IMR-90 (cell line): Measurements from ENCODE around the gene IFNL3. TPM values are rescaled to one million over a fixed set of nuclear protein-coding genes. Genes with fewer than 3 reads are reported as not detected.

Experiments
- ATAC-seq: fragments of 200-7000 bp; cut with Tn5 transposase; 2 replicates; pipeline ENCODE4 v1.9.1; 2020; ENCODE audit warnings: low read depth, mild to moderate bottlenecking, moderate library complexity
- BruUV-seq: library from RNA; stranded (reverse); fragments of 400-500 nt; replicated peaks from 2 replicates; lab custom pipeline; 2021; lab: Mats Ljungman, UMichigan
- CTCF ChIA-PET: fragments of 300-600 bp; formaldehyde crosslinking; extraction: SDS; loops from one replicate; lab custom pipeline; 2021; ENCODE audit warnings: antibody characterized with exemption; lab: Yijun Ruan, JAX
- POLR2A ChIA-PET: fragments of 300-600 bp; sonication (Branson Sonifier 250); formaldehyde crosslinking; loops from one replicate; lab custom pipeline; 2022; ENCODE audit warnings: antibody characterized with exemption; ENCODE audit not compliant: unreplicated experiment; lab: Charles Lee
- DNase-seq: peaks from one replicate; pipeline ENCODE4 v3.0.0; 2013
- H2AFZ ChIP-seq: replicated peaks from 2 replicates; pipeline ENCODE3; 2013; ENCODE audit warnings: low read length, mild to moderate bottlenecking; ENCODE audit not compliant: poor library complexity
- H2AK5ac ChIP-seq: 2 replicates; pipeline ENCODE4 v1.6.1; 2013; ENCODE audit warnings: low read depth, low read length, inconsistent platforms
- H2AK9ac ChIP-seq: replicated peaks from 2 replicates; pipeline ENCODE3; 2013; ENCODE audit warnings: mild to moderate bottlenecking, low read depth, low read length, moderate library complexity; ENCODE audit not compliant: poor library complexity
- H2BK120ac ChIP-seq: 2 replicates; pipeline ENCODE4 v1.6.1; 2013; ENCODE audit warnings: low read depth, low read length, inconsistent platforms
- H2BK15ac ChIP-seq: 3 replicates; pipeline ENCODE4 v1.6.1; 2013; ENCODE audit warnings: low read depth, low read length, inconsistent platforms
- H2BK20ac ChIP-seq: 2 replicates; pipeline ENCODE4 v1.6.1; 2013; ENCODE audit warnings: low read depth, mild to moderate bottlenecking, inconsistent platforms, low read length, moderate library complexity
- H2BK5ac ChIP-seq: 2 replicates; pipeline ENCODE4 v1.6.1; 2013; ENCODE audit warnings: mild to moderate bottlenecking, low read depth, low read length, inconsistent platforms; ENCODE audit not compliant: poor library complexity, severe bottlenecking
- H3K14ac ChIP-seq: replicated peaks from 2 replicates; pipeline ENCODE4 v1.6.1; 2013; ENCODE audit warnings: low read depth, low read length, inconsistent platforms
- H3K18ac ChIP-seq: 2 replicates; pipeline ENCODE4 v1.6.1; 2013; ENCODE audit warnings: low read depth, low read length, control low read depth
- H3K23ac ChIP-seq: 2 replicates; pipeline ENCODE4 v1.6.1; 2013; ENCODE audit warnings: low read depth, low read length, inconsistent platforms
- H3K27ac ChIP-seq: 2 replicates; pipeline ENCODE4 v1.5.1; 2013; ENCODE audit warnings: mild to moderate bottlenecking, control low read depth, low read length; ENCODE audit not compliant: insufficient read depth
- H3K27me3 ChIP-seq: 2 replicates; pipeline ENCODE4 v1.6.1; 2013; ENCODE audit warnings: low read length; ENCODE audit not compliant: control insufficient read depth, insufficient read depth
- H3K36me3 ChIP-seq: 2 replicates; pipeline ENCODE4 v1.6.1; 2013; ENCODE audit warnings: low read length, mixed read lengths; ENCODE audit not compliant: control insufficient read depth, insufficient read depth
- H3K4ac ChIP-seq: 2 replicates; pipeline ENCODE4 v1.6.1; 2013; ENCODE audit warnings: low read depth, low read length, inconsistent platforms
- H3K4me1 ChIP-seq: 2 replicates; pipeline ENCODE4 v1.6.1; 2013; ENCODE audit warnings: low read length, mixed read lengths; ENCODE audit not compliant: control insufficient read depth, insufficient read depth
- H3K4me2 ChIP-seq: 2 replicates; pipeline ENCODE4 v1.6.1; 2013; ENCODE audit warnings: low read depth, mild to moderate bottlenecking, control low read depth, low read length, moderate library complexity
- H3K4me3 ChIP-seq: 2 replicates; pipeline ENCODE4 v1.5.1; 2013; ENCODE audit warnings: low read depth, mild to moderate bottlenecking, control low read depth, low read length, moderate library complexity; ENCODE audit not compliant: insufficient read depth
- H3K56ac ChIP-seq: 2 replicates; pipeline ENCODE4 v1.6.1; 2013; ENCODE audit warnings: low read length, inconsistent platforms; ENCODE audit not compliant: insufficient read depth; ENCODE audit errors: extremely low read depth
- H3K79me1 ChIP-seq, 2 experiments: 2 replicates each; pipeline ENCODE4 v1.6.1; 2013; ENCODE audit warnings: low read length in 2 of 2, inconsistent platforms in 1 of 2, low read depth in 1 of 2
- H3K9ac ChIP-seq: 2 replicates; pipeline ENCODE4 v1.6.1; 2013; ENCODE audit warnings: low read depth, low read length, control low read depth
- H3K9me1 ChIP-seq: 2 replicates; pipeline ENCODE4 v1.6.1; 2013; ENCODE audit warnings: low read length, inconsistent platforms; ENCODE audit not compliant: insufficient read depth
- H3K9me3 ChIP-seq: 2 replicates; pipeline ENCODE4 v1.6.1; 2013; ENCODE audit warnings: low read length; ENCODE audit not compliant: control insufficient read depth, insufficient read depth
- H4K20me1 ChIP-seq: 2 replicates; pipeline ENCODE4 v1.6.1; 2013; ENCODE audit warnings: low read length, inconsistent platforms; ENCODE audit not compliant: insufficient read depth
- H4K5ac ChIP-seq: 2 replicates; pipeline ENCODE4 v1.6.1; 2013; ENCODE audit warnings: mild to moderate bottlenecking, low read depth, low read length, control low read depth
- H4K8ac ChIP-seq, 2 experiments: 2 replicates each; pipeline ENCODE4 v1.6.1; 2013; ENCODE audit warnings: low read depth in 2 of 2, low read length in 2 of 2, control low read depth in 1 of 2, inconsistent platforms in 1 of 2
- H4K91ac ChIP-seq: 2 replicates; pipeline ENCODE4 v1.6.1; 2013; ENCODE audit warnings: low read depth, low read length, inconsistent platforms; ENCODE audit not compliant: insufficient read depth
- CEBPB ChIP-seq: IDR thresholded peaks from 2 replicates; pipeline ENCODE4 v1.6.1; 2012; ENCODE audit warnings: low read depth, low read length, improper control_type of control experiment
- CHD1 ChIP-seq: IDR thresholded peaks from 2 replicates; pipeline ENCODE4 v1.6.1; 2012; ENCODE audit warnings: low read depth, low read length, improper control_type of control experiment
- FOS ChIP-seq: fragments of 150-350 bp; IDR thresholded peaks from 2 replicates; pipeline ENCODE4 v1.6.1; 2016; ENCODE audit warnings: low read depth, low read length
- MAFK ChIP-seq: IDR thresholded peaks from 2 replicates; pipeline ENCODE4 v1.6.1; 2012; ENCODE audit warnings: low read depth, low read length, improper control_type of control experiment
- MAZ ChIP-seq: IDR thresholded peaks from 2 replicates; pipeline ENCODE4 v1.6.1; 2012; ENCODE audit warnings: low read depth, mild to moderate bottlenecking, low read length, improper control_type of control experiment, moderate library complexity, borderline replicate concordance
- MXI1 ChIP-seq: IDR thresholded peaks from 2 replicates; pipeline ENCODE4 v1.6.1; 2012; ENCODE audit warnings: low read depth, mild to moderate bottlenecking, low read length, moderate library complexity, borderline replicate concordance
- NFE2L2 ChIP-seq: fragments of 150-350 bp; IDR thresholded peaks from 2 replicates; pipeline ENCODE4 v1.6.1; 2016; ENCODE audit warnings: low read depth, mild to moderate bottlenecking, low read length
- RAD21 ChIP-seq: IDR thresholded peaks from 2 replicates; pipeline ENCODE4 v1.6.1; 2012; ENCODE audit warnings: low read length, improper control_type of control experiment
- RCOR1 ChIP-seq: IDR thresholded peaks from 2 replicates; pipeline ENCODE4 v1.6.1; 2012; ENCODE audit warnings: mild to moderate bottlenecking, low read length, improper control_type of control experiment; ENCODE audit not compliant: insufficient replicate concordance
- SMC3 ChIP-seq: fragments of 150-350 bp; IDR thresholded peaks from 2 replicates; pipeline ENCODE4 v1.6.1; 2016; ENCODE audit warnings: low read depth, mild to moderate bottlenecking, antibody characterized with exemption, low read length, moderate library complexity
- WGBS, 2 experiments: methylation state at CpG; one replicate each; pipeline versions ENCODE4 v1.1.5 to v1.1.7; 2013; ENCODE audit warnings: missing lambda C conversion rate in 2 of 2; ENCODE audit not compliant: insufficient read length in 1 of 2; ENCODE audit errors: extremely low coverage in 2 of 2; 5-methylcytosine and 5-hydroxymethylcytosine counted together
- dilution Hi-C: fragments of 300-500 bp; cut with HindIII; formaldehyde crosslinking; loops from one replicate; pipeline ENCODE4 v1.14.3; 2018; ENCODE audit warnings: low sequenced_read_pairs; ENCODE audit not compliant: unreplicated experiment
- in situ Hi-C: fragments of 300-500 bp; cut with MboI; formaldehyde crosslinking; loops from 3 replicates; pipeline ENCODE4 v1.14.3; 2019; ENCODE audit warnings: low sequenced_read_pairs, inconsistent platforms, mixed read lengths
- intact Hi-C: fragments of 100-400 bp; cut with micrococcal nuclease; formaldehyde crosslinking; loops from 2 replicates; pipeline ENCODE4 v1.10.0; 2022
- polyA plus RNA-seq, 3 experiments: library from polyadenylated mRNA; depleted of rRNA; stranded (reverse); fragments of >200 nt; gene quantifications; 2 replicates each; pipeline ENCODE4 v1.2.3, GENCODE V29; 2012; ENCODE audit warnings: low replicate concordance in 1 of 3
- total RNA-seq: library from RNA; depleted of rRNA; stranded (reverse); fragments of >200 nt; gene quantifications from 2 replicates; pipeline ENCODE4 v1.2.3, GENCODE V29; 2012
- TF ChIP-seq, protein P1 (sequence below): conservative IDR thresholded peaks from 2 replicates; pipeline ENCODE4 v1.5.1; 2012; ENCODE audit warnings: mild to moderate bottlenecking, low read depth, low read length, improper control_type of control experiment
- TF ChIP-seq, protein P2 (sequence below): fragments of 150-350 bp; IDR thresholded peaks from 2 replicates; pipeline ENCODE4 v1.6.1; 2016; ENCODE audit warnings: low read depth, mild to moderate bottlenecking, low read length, moderate library complexity, borderline replicate concordance

The IFNL3 gene
- total and polyA plus RNA-seq, 2 of the 4 experiments (the other 2 are of a cell fraction): not detected

DNA sequence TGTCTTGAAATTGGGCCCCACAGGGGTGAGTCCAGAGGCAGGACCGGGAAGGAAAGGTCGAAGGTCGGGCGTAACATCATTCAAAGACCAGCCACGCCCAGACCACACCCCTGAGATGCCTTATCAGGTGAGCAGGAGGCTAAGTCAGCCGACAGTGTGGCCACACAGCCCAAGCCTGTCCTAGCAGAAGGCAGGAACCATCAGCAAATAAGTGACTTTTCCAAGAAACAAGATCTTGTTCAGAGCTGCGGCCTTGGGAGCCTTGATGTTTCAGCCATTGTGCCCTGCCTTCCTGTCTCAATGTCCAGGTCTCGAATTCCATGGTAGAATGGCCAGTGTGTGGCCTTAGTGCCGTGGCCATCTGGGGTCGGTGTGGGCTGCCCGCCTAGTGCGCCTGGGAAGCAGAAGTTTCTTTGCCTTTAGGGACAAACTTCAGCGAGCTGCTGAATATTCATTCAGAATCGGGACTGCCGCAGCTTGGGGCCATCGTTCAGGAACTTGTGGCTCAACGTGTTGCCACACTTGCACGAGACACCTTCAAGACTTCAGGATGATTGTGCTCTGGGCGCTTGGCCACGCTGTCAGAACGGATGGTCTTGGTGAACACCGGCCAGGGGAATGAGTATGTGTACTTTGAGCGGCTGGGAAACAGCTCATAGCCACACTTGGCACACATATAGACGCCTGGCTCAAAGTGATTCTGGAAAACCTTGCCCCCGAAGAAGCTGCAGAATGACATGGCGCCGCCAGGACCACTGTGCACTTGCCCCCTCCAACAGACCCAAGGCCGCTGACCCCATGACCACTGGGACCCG is 9.9 kb upstream of the IFNL3 start:
- ATAC-seq: no peak
- dilution Hi-C loops (no loop called here), intact Hi-C loops (no loop called here), in situ Hi-C loops (no loop called here)
- Histone ChIP-seq H3K4me2 (no peak overlapping the region), H4K20me1 (no peaks in the 10 kb centered on the region), H3K9me1 (no peaks in the 10 kb centered on the region), H3K4ac (no peak overlapping the region), H3K36me3 (no peaks in the 10 kb centered on the region), H2AK5ac (no peak overlapping the region), H3K18ac (no peak overlapping the region), H3K9ac (no peak overlapping the region), H4K8ac (no peak overlapping the region), H2BK15ac (no peak overlapping the region), H3K27me3 (peaks cover 36% of the 10 kb centered on the region), H4K91ac (no peak overlapping the region), H3K23ac (no peak overlapping the region), H4K5ac (no peak overlapping the region), H2BK120ac (no peak overlapping the region), H3K79me1 (no peaks in the 10 kb centered on the region), H3K27ac (no peak overlapping the region), H3K56ac (no peak overlapping the region), H3K9me3 (no peaks in the 10 kb centered on the region), H3K14ac (no peak overlapping the region), H2BK20ac (no peak overlapping the region), H2AFZ (peak overlapping the region; percentile 51), H2AK9ac (no peak overlapping the region), H3K4me3 (no peak overlapping the region), H2BK5ac (no peak overlapping the region), H3K4me1 (no peaks in the 10 kb centered on the region)
- ChIA-PET POLR2A (no interaction called here), CTCF (no interaction called here)
- WGBS, 2 experiments: 76% methylated on average over 20 of the region's 29 CpGs; no CpG with 5 or more reads in 1 of the 2 experiments
- TF ChIP-seq MAFK (no peak), MXI1 (no peak), CHD1 (no peak), FOS (no peak), NFE2L2 (no peak), SMC3 (no peak), RCOR1 (no peak), RAD21 (no peak), CEBPB (no peak), MAZ (no peak)
- TF ChIP-seq, protein P1, sequence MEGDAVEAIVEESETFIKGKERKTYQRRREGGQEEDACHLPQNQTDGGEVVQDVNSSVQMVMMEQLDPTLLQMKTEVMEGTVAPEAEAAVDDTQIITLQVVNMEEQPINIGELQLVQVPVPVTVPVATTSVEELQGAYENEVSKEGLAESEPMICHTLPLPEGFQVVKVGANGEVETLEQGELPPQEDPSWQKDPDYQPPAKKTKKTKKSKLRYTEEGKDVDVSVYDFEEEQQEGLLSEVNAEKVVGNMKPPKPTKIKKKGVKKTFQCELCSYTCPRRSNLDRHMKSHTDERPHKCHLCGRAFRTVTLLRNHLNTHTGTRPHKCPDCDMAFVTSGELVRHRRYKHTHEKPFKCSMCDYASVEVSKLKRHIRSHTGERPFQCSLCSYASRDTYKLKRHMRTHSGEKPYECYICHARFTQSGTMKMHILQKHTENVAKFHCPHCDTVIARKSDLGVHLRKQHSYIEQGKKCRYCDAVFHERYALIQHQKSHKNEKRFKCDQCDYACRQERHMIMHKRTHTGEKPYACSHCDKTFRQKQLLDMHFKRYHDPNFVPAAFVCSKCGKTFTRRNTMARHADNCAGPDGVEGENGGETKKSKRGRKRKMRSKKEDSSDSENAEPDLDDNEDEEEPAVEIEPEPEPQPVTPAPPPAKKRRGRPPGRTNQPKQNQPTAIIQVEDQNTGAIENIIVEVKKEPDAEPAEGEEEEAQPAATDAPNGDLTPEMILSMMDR: no peak
- TF ChIP-seq, protein P2, sequence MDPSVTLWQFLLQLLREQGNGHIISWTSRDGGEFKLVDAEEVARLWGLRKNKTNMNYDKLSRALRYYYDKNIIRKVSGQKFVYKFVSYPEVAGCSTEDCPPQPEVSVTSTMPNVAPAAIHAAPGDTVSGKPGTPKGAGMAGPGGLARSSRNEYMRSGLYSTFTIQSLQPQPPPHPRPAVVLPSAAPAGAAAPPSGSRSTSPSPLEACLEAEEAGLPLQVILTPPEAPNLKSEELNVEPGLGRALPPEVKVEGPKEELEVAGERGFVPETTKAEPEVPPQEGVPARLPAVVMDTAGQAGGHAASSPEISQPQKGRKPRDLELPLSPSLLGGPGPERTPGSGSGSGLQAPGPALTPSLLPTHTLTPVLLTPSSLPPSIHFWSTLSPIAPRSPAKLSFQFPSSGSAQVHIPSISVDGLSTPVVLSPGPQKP: no peak
- no TSS peak for BruUV-seq
- DNase-seq: no peak
